ENCODE data around the gene ABCD3. TPM values are rescaled to one million over a fixed set of nuclear protein-coding genes. Genes with fewer than 3 reads are reported as not detected.

ABCD3 gene
- total and polyA plus RNA-seq, 2 of the 13 experiments (the other 11 are each of a cell fraction or from before 2014, with no cell fraction given): 27.5 to 166 TPM

- no peak for TF ChIP-seq CC2D1A (CRISPR knock-in tag; IDR thresholded peaks at IDR 0.05)
- TF ChIP-seq, protein P1, sequence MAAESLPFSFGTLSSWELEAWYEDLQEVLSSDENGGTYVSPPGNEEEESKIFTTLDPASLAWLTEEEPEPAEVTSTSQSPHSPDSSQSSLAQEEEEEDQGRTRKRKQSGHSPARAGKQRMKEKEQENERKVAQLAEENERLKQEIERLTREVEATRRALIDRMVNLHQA (CRISPR knock-in tag; IDR thresholded peaks at IDR 0.05): no peak
- no peak for TF ChIP-seq KLF13 (CRISPR knock-in tag; IDR thresholded peaks at IDR 0.05)
- no peak for TF ChIP-seq ZNF780A (CRISPR knock-in tag; IDR thresholded peaks at IDR 0.05)
- peak; percentile 98 for TF ChIP-seq HNF4A (CRISPR knock-in tag; IDR thresholded peaks at IDR 0.05)
- TF ChIP-seq GLMP (CRISPR knock-in tag; IDR thresholded peaks at IDR 0.05; ENCODE audit: borderline replicate concordance): no peak
- TF ChIP-seq TBL1XR1 (IDR thresholded peaks at IDR 0.05; ENCODE audit: borderline replicate concordance, low read length, partially characterized antibody): peak; percentile 49
- no peak for TF ChIP-seq DBP (CRISPR knock-in tag; IDR thresholded peaks at IDR 0.05; ENCODE audit: not compliant biosample characterization)
- TF ChIP-seq ASH2L (IDR thresholded peaks at IDR 0.05; ENCODE audit: insufficient read length, low read depth, low read length): peak; percentile 67
- TF ChIP-seq, protein P2, sequence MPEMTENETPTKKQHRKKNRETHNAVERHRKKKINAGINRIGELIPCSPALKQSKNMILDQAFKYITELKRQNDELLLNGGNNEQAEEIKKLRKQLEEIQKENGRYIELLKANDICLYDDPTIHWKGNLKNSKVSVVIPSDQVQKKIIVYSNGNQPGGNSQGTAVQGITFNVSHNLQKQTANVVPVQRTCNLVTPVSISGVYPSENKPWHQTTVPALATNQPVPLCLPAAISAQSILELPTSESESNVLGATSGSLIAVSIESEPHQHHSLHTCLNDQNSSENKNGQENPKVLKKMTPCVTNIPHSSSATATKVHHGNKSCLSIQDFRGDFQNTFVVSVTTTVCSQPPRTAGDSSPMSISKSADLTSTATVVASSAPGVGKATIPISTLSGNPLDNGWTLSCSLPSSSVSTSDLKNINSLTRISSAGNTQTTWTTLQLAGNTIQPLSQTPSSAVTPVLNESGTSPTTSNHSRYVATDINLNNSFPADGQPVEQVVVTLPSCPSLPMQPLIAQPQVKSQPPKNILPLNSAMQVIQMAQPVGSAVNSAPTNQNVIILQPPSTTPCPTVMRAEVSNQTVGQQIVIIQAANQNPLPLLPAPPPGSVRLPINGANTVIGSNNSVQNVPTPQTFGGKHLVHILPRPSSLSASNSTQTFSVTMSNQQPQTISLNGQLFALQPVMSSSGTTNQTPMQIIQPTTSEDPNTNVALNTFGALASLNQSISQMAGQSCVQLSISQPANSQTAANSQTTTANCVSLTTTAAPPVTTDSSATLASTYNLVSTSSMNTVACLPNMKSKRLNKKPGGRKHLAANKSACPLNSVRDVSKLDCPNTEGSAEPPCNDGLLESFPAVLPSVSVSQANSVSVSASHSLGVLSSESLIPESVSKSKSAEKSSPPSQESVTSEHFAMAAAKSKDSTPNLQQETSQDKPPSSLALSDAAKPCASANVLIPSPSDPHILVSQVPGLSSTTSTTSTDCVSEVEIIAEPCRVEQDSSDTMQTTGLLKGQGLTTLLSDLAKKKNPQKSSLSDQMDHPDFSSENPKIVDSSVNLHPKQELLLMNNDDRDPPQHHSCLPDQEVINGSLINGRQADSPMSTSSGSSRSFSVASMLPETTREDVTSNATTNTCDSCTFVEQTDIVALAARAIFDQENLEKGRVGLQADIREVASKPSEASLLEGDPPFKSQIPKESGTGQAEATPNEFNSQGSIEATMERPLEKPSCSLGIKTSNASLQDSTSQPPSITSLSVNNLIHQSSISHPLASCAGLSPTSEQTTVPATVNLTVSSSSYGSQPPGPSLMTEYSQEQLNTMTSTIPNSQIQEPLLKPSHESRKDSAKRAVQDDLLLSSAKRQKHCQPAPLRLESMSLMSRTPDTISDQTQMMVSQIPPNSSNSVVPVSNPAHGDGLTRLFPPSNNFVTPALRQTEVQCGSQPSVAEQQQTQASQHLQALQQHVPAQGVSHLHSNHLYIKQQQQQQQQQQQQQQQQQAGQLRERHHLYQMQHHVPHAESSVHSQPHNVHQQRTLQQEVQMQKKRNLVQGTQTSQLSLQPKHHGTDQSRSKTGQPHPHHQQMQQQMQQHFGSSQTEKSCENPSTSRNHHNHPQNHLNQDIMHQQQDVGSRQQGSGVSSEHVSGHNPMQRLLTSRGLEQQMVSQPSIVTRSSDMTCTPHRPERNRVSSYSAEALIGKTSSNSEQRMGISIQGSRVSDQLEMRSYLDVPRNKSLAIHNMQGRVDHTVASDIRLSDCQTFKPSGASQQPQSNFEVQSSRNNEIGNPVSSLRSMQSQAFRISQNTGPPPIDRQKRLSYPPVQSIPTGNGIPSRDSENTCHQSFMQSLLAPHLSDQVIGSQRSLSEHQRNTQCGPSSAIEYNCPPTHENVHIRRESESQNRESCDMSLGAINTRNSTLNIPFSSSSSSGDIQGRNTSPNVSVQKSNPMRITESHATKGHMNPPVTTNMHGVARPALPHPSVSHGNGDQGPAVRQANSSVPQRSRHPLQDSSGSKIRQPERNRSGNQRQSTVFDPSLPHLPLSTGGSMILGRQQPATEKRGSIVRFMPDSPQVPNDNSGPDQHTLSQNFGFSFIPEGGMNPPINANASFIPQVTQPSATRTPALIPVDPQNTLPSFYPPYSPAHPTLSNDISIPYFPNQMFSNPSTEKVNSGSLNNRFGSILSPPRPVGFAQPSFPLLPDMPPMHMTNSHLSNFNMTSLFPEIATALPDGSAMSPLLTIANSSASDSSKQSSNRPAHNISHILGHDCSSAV (CRISPR knock-in tag; IDR thresholded peaks at IDR 0.05; ENCODE audit: borderline replicate concordance): no peak
- no peak for TF ChIP-seq SIN3B (IDR thresholded peaks at IDR 0.05; ENCODE audit: low read length)
- peak; percentile 93 for TF ChIP-seq ZHX2 (IDR thresholded peaks at IDR 0.05; ENCODE audit: low read depth)
- no peak for TF ChIP-seq ZHX2 (CRISPR knock-in tag; IDR thresholded peaks at IDR 0.05; ENCODE audit: borderline replicate concordance)
Observed at GRCh38 chr1:94383966-94384408, 34.2 kb upstream of the ABCD3 start (continued).

Data from HepG2 (cell line).